HG03280 (cell line): ENCODE results near the gene PRDM12.
"Not testable (repeated sequence)": the region's sequence is repeated elsewhere in the genome, so short reads cannot be mapped to it uniquely, and the experiment has no call there.

Source experiments
- ATAC-seq: cut with Tn5 transposase; IDR thresholded peaks from one replicate; pipeline ENCODE4 v1.9.1; 2021; ENCODE audit warnings: mild to moderate bottlenecking, moderate library complexity; ENCODE audit not compliant: unreplicated experiment

PRDM12 gene

GRCh38 chr9:130663258-130663976 lies 977 bp upstream of the PRDM12 start:
- ATAC-seq = no peak

GRCh38 chr9:130663977-130664250 lies 480 bp upstream of the PRDM12 start:
- ATAC-seq = no peak

GRCh38 chr9:130665029-130665430 lies 636 bp downstream of the PRDM12 start:
- no peak for ATAC-seq

- no peak for ATAC-seq
Observed at GRCh38 chr9:130665431-130666392, 1.3 kb downstream of the PRDM12 start.

- ATAC-seq = no peak
Observed at GRCh38 chr9:130666393-130667119, 2.2 kb downstream of the PRDM12 start.

- no peak for ATAC-seq
Observed at GRCh38 chr9:130667120-130667435, 2.7 kb downstream of the PRDM12 start.

GRCh38 chr9:130668196-130668595 lies 3.8 kb downstream of the PRDM12 start:
- ATAC-seq = no peak

- ATAC-seq = no peak
Observed at GRCh38 chr9:130668659-130669058, 4.3 kb downstream of the PRDM12 start.

- ATAC-seq = no peak
Observed at GRCh38 chr9:130669965-130670364, 5.6 kb downstream of the PRDM12 start.

GRCh38 chr9:130670644-130671043 lies 6.2 kb downstream of the PRDM12 start:
- no peak for ATAC-seq

- no peak for ATAC-seq
Observed at GRCh38 chr9:130672466-130672865, 8.1 kb downstream of the PRDM12 start.

GRCh38 chr9:130672933-130673615 lies 8.7 kb downstream of the PRDM12 start:
- no peak for ATAC-seq

- ATAC-seq = no peak
Observed at GRCh38 chr9:130675396-130675795, 11.0 kb downstream of the PRDM12 start.

GRCh38 chr9:130677252-130677651 lies 12.9 kb downstream of the PRDM12 start:
- no peak for ATAC-seq

GRCh38 chr9:130680836-130681768 lies 16.7 kb downstream of the PRDM12 start:
- ATAC-seq = no peak

- ATAC-seq = no peak
Observed at GRCh38 chr9:130681769-130682420, 17.5 kb downstream of the PRDM12 start.

GRCh38 chr9:130682421-130683121 lies 18.2 kb downstream of the PRDM12 start:
- ATAC-seq = no peak

- no peak for ATAC-seq
Observed at GRCh38 chr9:130685104-130685503, 20.7 kb downstream of the PRDM12 start.

- ATAC-seq = not testable (repeated sequence)
Observed at GRCh38 chr9:130685945-130686344, 21.6 kb downstream of the PRDM12 start.
